Neural progenitor cell (in vitro differentiated cells): ENCODE results near the gene R3HDM1.

ENCODE experiments used
- CTCF ChIP-seq: fragments of 200-600 bp; sonication (generic); IDR thresholded peaks from 2 replicates; pipeline ENCODE4 v1.5.1; 2017; ENCODE audit warnings: antibody characterized with exemption, mild to moderate bottlenecking
- EZH2 ChIP-seq: fragments of 200-600 bp; sonication (generic); IDR thresholded peaks from 2 replicates; pipeline ENCODE4 v1.6.1; 2017; ENCODE audit warnings: antibody characterized with exemption, mild to moderate bottlenecking, moderate library complexity

GRCh38 chr2:135674453-135674852, 143.2 kb downstream of the R3HDM1 start:
- TF ChIP-seq CTCF (no peak), EZH2 (no peak)
